BLaER1 treated with 17β-estradiol and CSF1 and Interleukin-3, amounts not matched to agents 10 nM and 100 nM (cell line): ENCODE measurements around the gene CFAP91.
"Not testable (repeated sequence)": the region's sequence is repeated elsewhere in the genome, so short reads cannot be mapped to it uniquely, and the experiment has no call there.

Experiments used
- H3K27ac ChIP-seq, 11 experiments: shearing (Covaris generic); formaldehyde crosslinking; 2 replicates each; pipeline ENCODE4 v1.8.1; 2022
- H3K27me3 ChIP-seq, 11 experiments: shearing (Covaris generic); formaldehyde crosslinking; 2 replicates each; pipeline ENCODE4 v1.8.1; 2022
- H3K36me3 ChIP-seq, 11 experiments: shearing (Covaris generic); formaldehyde crosslinking; 2 replicates each; pipeline ENCODE4 v1.8.1; 2022
- H3K4me1 ChIP-seq, 10 experiments: shearing (Covaris generic); formaldehyde crosslinking; 2 replicates each; pipeline ENCODE4 v1.8.1; 2022
- H3K4me2 ChIP-seq, 11 experiments: shearing (Covaris generic); formaldehyde crosslinking; 2 replicates each; pipeline ENCODE4 v1.8.1; 2022
- H3K4me3 ChIP-seq, 10 experiments: shearing (Covaris generic); formaldehyde crosslinking; 2 replicates each; pipeline ENCODE4 v1.8.1; 2022
- H3K9ac ChIP-seq, 11 experiments: shearing (Covaris generic); formaldehyde crosslinking; 2 replicates each; pipeline ENCODE4 v1.8.1; 2022
- H3K9me3 ChIP-seq, 11 experiments: shearing (Covaris generic); formaldehyde crosslinking; replicated peaks in 1 of 11; 2 replicates each; pipeline ENCODE4 v1.8.1; 2022
- H4K20me1 ChIP-seq, 11 experiments: shearing (Covaris generic); formaldehyde crosslinking; 2 replicates each; pipeline ENCODE4 v1.8.1; 2022
- Cebpa-rat ChIP-seq, 11 experiments: shearing (Covaris generic); IDR thresholded peaks; 2 replicates each; pipeline ENCODE4 v1.8.1; 2022

The CFAP91 gene

DNA sequence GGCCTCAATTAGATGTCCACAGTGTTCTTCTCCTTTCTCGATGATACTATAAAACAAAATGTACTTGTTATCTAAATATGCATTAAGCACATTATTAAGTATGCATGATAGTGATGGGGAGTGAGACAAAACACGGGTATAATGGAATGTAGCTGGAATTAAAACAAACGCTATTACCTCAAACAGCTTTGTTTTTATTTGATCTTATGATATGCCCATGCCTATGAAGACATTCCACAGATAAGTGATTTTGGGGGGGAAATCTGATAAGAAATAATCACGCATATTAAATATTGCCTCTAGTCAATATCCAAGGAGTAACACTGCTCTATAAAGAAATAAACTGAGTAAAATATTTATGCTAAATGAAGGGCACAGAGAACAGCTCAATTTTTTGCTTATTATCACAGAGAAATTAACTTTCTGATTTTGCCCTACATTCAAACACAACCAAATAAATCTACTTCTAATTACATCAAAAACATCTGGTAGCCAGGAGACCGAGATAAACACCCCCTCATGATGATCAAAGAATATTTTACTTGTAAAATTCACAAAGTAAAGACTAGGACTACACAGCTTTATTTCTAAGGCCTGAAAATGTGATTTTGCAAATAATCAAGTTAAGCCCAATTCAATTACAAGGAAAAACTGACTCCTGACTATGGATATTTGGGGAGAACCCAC, 27.5 kb upstream of the CFAP91 start:
- H3K9ac ChIP-seq = peak overlapping the region in 4 of 11 experiments; percentile 78 to 87 (median 84); a peak in 5 of 22 replicates
- no peaks in the 10 kb centered on the region for H4K20me1 ChIP-seq
- no peaks in the 10 kb centered on the region for H3K27me3 ChIP-seq
- no peak for TF ChIP-seq Cebpa-rat (IDR thresholded peaks at IDR 0.05)
- peaks cover 17 to 54% (median 19%) of the 10 kb centered on the region in 10 experiments; a peak in 17 of 20 replicates for H3K4me1 ChIP-seq
- peak overlapping the region; percentile 70 to 90 (median 82); a peak in 20 of 22 replicates for H3K4me2 ChIP-seq
- peaks cover 35 to 57% (median 50%) of the 10 kb centered on the region in 11 experiments for H3K36me3 ChIP-seq
- peak overlapping the region in 3 of 11 experiments; percentile 82 to 93 (median 92); a peak in 6 of 22 replicates for H3K27ac ChIP-seq
- peak overlapping the region in 5 of 10 experiments; percentile 50 to 77 (median 69); a peak in 8 of 20 replicates for H3K4me3 ChIP-seq
- H3K9me3 ChIP-seq = no peaks in the 10 kb centered on the region

DNA sequence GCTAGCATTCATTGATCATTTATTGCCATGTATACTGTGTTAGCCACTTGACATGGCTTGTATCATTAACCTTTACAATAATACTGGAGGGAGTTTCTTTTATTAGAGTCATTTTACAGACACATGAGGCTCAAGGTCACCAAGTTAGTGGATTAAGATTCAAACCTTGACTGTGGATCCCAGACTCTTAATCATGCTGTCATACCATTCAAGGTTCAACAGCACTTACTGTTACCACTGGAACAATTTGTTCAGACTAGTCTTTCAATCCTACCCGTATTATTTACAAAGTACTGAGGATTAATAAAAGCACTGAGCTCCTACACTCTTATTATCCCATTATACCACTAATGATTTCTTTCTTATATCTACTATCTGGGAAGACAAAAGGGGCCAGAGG, 26.8 kb upstream of the CFAP91 start:
- H4K20me1 ChIP-seq = no peaks in the 10 kb centered on the region
- H3K4me3 ChIP-seq = peak overlapping the region; percentile 50 to 77 (median 70)
- peak overlapping the region in 10 of 11 experiments; percentile 71 to 93 (median 86); a peak in 12 of 22 replicates for H3K27ac ChIP-seq

DNA sequence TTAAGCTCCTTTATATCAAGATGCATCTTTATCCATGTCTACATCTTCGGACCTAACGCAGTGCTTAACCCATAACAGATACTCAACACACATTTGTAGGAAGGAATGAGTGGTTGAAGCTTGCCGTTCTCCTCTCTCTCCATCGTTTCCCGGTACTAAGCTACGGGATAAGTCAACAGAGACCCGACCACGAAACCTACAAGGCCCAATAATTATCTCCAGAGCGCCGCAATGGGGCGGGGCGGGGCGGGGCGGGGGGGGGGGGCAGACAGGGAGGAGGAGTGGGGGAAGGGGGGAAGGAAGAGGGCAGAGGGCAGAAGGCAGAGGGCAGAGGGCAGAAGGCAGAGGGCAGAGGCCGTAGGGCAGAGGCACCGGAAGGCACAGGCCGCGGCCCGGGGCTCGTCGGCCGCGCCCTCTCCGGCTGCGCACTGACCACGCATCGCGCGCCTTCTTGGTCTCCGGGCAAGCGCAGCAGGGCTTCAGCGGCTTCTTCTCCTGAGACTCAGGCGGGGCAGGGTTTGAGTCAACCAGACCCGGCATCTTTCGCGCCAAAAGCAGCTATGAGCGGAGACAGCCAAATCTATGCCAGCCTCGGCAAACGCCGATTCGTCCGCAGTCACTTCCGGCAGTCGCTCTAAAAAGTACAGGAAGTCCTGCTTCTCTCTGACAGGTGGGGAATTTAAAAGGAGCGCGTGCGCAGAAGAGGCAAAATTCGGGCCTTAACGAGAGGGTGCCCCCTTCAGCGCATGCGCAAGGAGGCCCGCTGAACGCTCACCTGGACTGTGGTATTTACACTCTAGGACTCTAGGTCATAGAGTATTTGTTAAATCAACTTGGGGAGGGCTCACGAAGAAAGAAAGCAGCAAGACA, 25.8 kb upstream of the CFAP91 start, which contains the start of gene COX17:
TSS of gene COX17 (minus strand) at position 636 of the 870 bp plus-strand sequence. CDS start at position 540, 96 bp downstream.
- Histone ChIP-seq H3K4me3 (peak within 1 kb of the TSS; percentile 50 to 77 (median 70)), H3K27ac (peak within 1 kb of the TSS; percentile 80 to 93 (median 85)), H3K4me1 (peaks cover 17 to 41% (median 19%) of the 10 kb centered on the region in 10 experiments; a peak in 17 of 20 replicates), H3K9ac (peak within 1 kb of the TSS; percentile 78 to 87 (median 84)), H4K20me1 (no peaks in the 10 kb centered on the region), H3K36me3 (peaks cover 24 to 40% (median 33%) of the 10 kb centered on the region in 11 experiments), H3K9me3 (no peaks in the 10 kb centered on the region), H3K27me3 (no peaks in the 10 kb centered on the region), H3K4me2 (peak within 1 kb of the TSS; percentile 70 to 91 (median 85))
- no peak for TF ChIP-seq Cebpa-rat (IDR thresholded peaks at IDR 0.05)

More for the DNA sequence above, 26.8 kb upstream of the CFAP91 start:
- peaks cover 29 to 50% (median 43%) of the 10 kb centered on the region in 11 experiments for H3K36me3 ChIP-seq
- H3K9me3 ChIP-seq = no peaks in the 10 kb centered on the region
- TF ChIP-seq Cebpa-rat (IDR thresholded peaks at IDR 0.05) = no peak
- no peaks in the 10 kb centered on the region for H3K27me3 ChIP-seq
- peak overlapping the region in 10 of 11 experiments; percentile 78 to 87 (median 84); a peak in 17 of 22 replicates for H3K9ac ChIP-seq
- peaks cover 17 to 48% (median 19%) of the 10 kb centered on the region in 10 experiments; a peak in 17 of 20 replicates for H3K4me1 ChIP-seq
- peak overlapping the region; percentile 70 to 90 (median 82) for H3K4me2 ChIP-seq

DNA sequence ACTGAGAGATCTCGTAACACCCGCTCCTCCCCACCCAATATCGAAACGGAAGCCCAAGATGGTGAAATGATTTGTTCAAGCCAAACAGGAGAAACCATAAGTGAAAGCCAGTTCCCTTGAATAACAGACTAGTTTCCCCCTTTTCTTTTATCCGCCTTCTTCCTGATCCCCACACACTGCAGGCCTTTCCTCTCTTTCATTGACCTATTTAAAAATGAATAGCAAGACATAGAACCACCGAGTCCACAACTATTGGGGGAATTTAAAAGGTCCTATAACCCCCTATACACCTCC, 25.2 kb upstream of the CFAP91 start:
- Histone ChIP-seq H3K4me2 (peak overlapping the region; percentile 69 to 91 (median 77)), H3K27me3 (no peaks in the 10 kb centered on the region), H3K4me3 (peak overlapping the region; percentile 50 to 77 (median 70)), H3K27ac (peak overlapping the region; percentile 80 to 93 (median 85)), H3K9ac (peak overlapping the region; percentile 78 to 87 (median 84)), H3K4me1 (peaks cover 17 to 40% (median 19%) of the 10 kb centered on the region in 10 experiments; a peak in 17 of 20 replicates), H3K9me3 (no peaks in the 10 kb centered on the region), H4K20me1 (no peaks in the 10 kb centered on the region), H3K36me3 (peaks cover 21 to 34% (median 27%) of the 10 kb centered on the region in 11 experiments)
- TF ChIP-seq Cebpa-rat (IDR thresholded peaks at IDR 0.05) = no peak

DNA sequence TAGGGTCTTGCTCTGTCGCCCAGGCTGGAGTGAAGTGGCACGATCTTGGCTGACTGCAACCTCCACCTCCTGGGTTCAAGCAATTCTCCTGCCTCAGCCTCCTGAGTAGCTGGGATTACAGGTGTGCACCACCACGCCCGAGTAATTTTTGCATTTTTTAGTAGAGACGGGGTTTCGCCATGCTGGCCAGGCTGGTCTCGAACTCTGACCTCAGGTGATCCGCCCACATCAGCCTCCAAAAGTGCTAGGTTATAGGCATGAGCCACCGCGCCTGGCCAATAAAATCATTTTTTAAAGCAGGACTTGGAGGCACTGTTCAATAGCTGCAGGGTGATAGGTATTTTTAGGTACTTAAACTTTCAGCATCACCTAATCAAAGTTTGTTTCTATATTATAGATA, 24.6 kb upstream of the CFAP91 start:
- H3K4me1 ChIP-seq = peaks cover 17 to 34% (median 19%) of the 10 kb centered on the region in 10 experiments; a peak in 17 of 20 replicates
- peak overlapping the region in 8 of 10 experiments; percentile 54 to 77 (median 70); a peak in 10 of 20 replicates for H3K4me3 ChIP-seq
- peaks cover 15 to 28% (median 21%) of the 10 kb centered on the region in 11 experiments for H3K36me3 ChIP-seq
- H3K9ac ChIP-seq = peak overlapping the region in 2 of 11 experiments; percentile 83 to 87; a peak in 1 of 22 replicates
- H4K20me1 ChIP-seq, H3K27me3 ChIP-seq, H3K9me3 ChIP-seq: not testable (repeated sequence)
- H3K4me2 ChIP-seq = peak overlapping the region; percentile 69 to 91 (median 77); a peak in 20 of 22 replicates
- peak overlapping the region in 3 of 11 experiments; percentile 82 to 90 (median 84); a peak in 2 of 22 replicates for H3K27ac ChIP-seq

DNA sequence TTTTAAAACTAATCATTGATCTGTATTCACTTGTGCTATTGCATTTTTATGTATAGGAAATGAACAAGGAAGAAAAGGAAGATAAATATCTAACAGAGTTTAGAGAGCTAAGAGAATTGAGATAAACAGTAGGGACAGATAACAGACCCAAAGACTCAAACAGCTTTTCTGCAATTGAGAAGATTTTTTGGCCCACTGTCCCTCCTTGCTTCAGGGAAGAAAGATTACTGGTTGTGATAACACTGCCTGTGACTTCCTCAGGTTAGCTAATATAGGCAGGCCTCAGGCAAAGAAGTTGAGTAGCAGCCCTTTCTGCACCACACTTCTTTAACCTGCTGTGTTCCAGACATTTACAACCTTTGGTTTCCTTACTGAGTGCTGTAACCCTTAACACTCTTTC, 22.9 kb upstream of the CFAP91 start:
- Histone ChIP-seq H3K9ac (peak overlapping the region in 1 of 11 experiments; percentile 25; a peak in 2 of 22 replicates), H3K4me1 (peaks cover 17 to 26% (median 19%) of the 10 kb centered on the region in 10 experiments; a peak in 17 of 20 replicates), H3K36me3 (peaks cover 0 to 11% (median 5%) of the 10 kb centered on the region in 11 experiments; a peak in 18 of 22 replicates), H3K4me2 (no peak overlapping the region), H3K27ac (no peak overlapping the region), H3K9me3 (no peaks in the 10 kb centered on the region), H3K4me3 (no peak overlapping the region), H4K20me1 (no peaks in the 10 kb centered on the region), H3K27me3 (no peaks in the 10 kb centered on the region)
- no peak for TF ChIP-seq Cebpa-rat (IDR thresholded peaks at IDR 0.05)

DNA sequence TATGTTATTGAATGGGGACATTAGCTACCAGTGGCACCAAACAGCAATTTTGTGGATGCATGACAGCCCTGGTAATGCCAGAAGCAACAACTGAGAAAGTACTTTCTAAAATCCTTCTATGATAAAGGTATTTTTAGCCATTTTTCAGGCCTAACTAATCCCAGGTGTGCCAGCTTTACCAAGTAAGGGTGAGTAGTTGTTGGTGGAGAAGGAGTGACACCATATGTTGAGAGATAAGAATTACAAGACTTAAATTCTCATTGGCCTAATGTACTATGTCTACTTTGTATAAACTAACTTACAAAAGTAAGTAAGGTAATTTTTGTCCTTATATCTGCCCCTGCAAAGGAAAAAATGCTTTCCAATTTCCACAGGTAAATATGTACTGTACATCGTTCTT, 21.5 kb upstream of the CFAP91 start:
- Histone ChIP-seq H3K9ac (no peak overlapping the region), H3K27ac (no peak overlapping the region), H3K4me1 (peaks cover 8 to 13% (median 11%) of the 10 kb centered on the region in 10 experiments; a peak in 17 of 20 replicates), H3K9me3 (peaks cover 0 to 10% (median 3%) of the 10 kb centered on the region in 11 experiments; a peak in 14 of 22 replicates), H3K4me3 (no peak overlapping the region), H3K4me2 (no peak overlapping the region), H3K27me3 (no peaks in the 10 kb centered on the region), H3K36me3 (no peaks in the 10 kb centered on the region), H4K20me1 (no peaks in the 10 kb centered on the region)
- no peak for TF ChIP-seq Cebpa-rat (IDR thresholded peaks at IDR 0.05)

DNA sequence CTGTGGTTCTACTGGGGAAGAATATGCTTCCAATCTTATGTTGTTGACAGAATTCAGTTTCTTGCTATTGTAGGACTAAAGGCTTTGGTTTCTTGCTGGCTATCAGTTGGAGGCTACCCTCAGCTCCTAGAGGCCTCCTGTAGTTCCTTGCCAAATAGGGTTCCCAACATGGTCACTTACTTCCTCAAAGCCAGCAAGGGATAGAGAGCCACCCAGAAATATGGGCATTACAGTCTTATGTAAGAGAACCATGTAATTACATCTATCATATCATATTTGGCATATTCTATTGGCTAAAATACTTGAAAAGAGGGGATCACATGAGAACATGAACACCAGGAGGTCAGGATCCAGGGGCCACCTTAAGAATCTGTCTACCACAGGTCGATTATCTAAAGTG, 19.4 kb upstream of the CFAP91 start:
- Histone ChIP-seq H3K9ac (no peak overlapping the region), H3K4me2 (no peak overlapping the region), H3K27me3 (no peaks in the 10 kb centered on the region), H3K9me3 (peaks cover 7 to 26% (median 14%) of the 10 kb centered on the region in 11 experiments), H3K4me1 (peaks cover 0 to under 1% (median 0%) of the 10 kb centered on the region in 10 experiments; a peak in 1 of 20 replicates), H3K4me3 (no peak overlapping the region), H3K27ac (no peak overlapping the region), H3K36me3 (no peaks in the 10 kb centered on the region), H4K20me1 (no peaks in the 10 kb centered on the region)
- TF ChIP-seq Cebpa-rat (IDR thresholded peaks at IDR 0.05) = no peak
